OCI-LY7 (cell line): ENCODE measurements around the gene GADD45A.

ENCODE experiments used
- CTCF ChIP-seq: fragments of 200-600 bp; sonication (generic); conservative IDR thresholded peaks from 2 replicates; pipeline ENCODE4 v1.5.1; 2014; ENCODE audit warnings: mild to moderate bottlenecking, antibody characterized with exemption, low read length, moderate library complexity, mixed read lengths
- EZH2phosphoT487 ChIP-seq: fragments of 200-600 bp; sonication (generic); IDR thresholded peaks from 2 replicates; pipeline ENCODE4 v1.6.1; 2018; ENCODE audit warnings: low read depth, borderline replicate concordance, mild to moderate bottlenecking, mixed run types, antibody characterized with exemption, low read length, moderate library complexity, mixed read lengths

GRCh38 chr1:67723126-67723525 is 38.1 kb downstream of the GADD45A start:
- no peak for TF ChIP-seq CTCF
- TF ChIP-seq EZH2phosphoT487: no peak
